Mesendoderm (in vitro differentiated cells): ENCODE data around the gene THADA.

Experiments
- DNase-seq: peaks from one replicate; pipeline ENCODE4 v3.0.0; 2013
- H2AK5ac ChIP-seq: 2 replicates; pipeline ENCODE4 v1.6.1; 2013; ENCODE audit warnings: low read length, inconsistent platforms
- H2BK120ac ChIP-seq: 2 replicates; pipeline ENCODE4 v1.6.1; 2013; ENCODE audit warnings: low read depth, mild to moderate bottlenecking, low read length, moderate library complexity, mixed read lengths
- H2BK15ac ChIP-seq: replicated peaks from 2 replicates; pipeline ENCODE4 v1.6.1; 2013; ENCODE audit warnings: low read depth, mild to moderate bottlenecking, moderate library complexity
- H2BK5ac ChIP-seq: 2 replicates; pipeline ENCODE4 v1.6.1; 2013; ENCODE audit warnings: low read length, inconsistent platforms
- H3K18ac ChIP-seq: 2 replicates; pipeline ENCODE4 v1.6.1; 2013; ENCODE audit warnings: mild to moderate bottlenecking, low read length, mixed read lengths
- H3K23ac ChIP-seq: one replicate; pipeline ENCODE4 v1.6.1; 2013; ENCODE audit warnings: low read length
- H3K27ac ChIP-seq: 2 replicates; pipeline ENCODE4 v1.5.1; 2013; ENCODE audit warnings: low read depth, mild to moderate bottlenecking, inconsistent platforms, low read length, moderate library complexity
- H3K27me3 ChIP-seq: 2 replicates; pipeline ENCODE4 v1.6.1; 2013; ENCODE audit warnings: low read length, control low read depth, mild to moderate bottlenecking, inconsistent platforms; ENCODE audit not compliant: insufficient read depth, poor library complexity
- H3K36me3 ChIP-seq: 2 replicates; pipeline ENCODE4 v1.6.1; 2013; ENCODE audit warnings: low read length, inconsistent platforms; ENCODE audit not compliant: control insufficient read depth, insufficient read depth
- H3K4ac ChIP-seq: one replicate; pipeline ENCODE4 v1.6.1; 2013; ENCODE audit warnings: low read depth, mild to moderate bottlenecking, low read length, moderate library complexity
- H3K4me1 ChIP-seq: 2 replicates; pipeline ENCODE4 v1.6.1; 2013; ENCODE audit warnings: low read depth, low read length, inconsistent platforms; ENCODE audit not compliant: control insufficient read depth
- H3K4me2 ChIP-seq: 2 replicates; pipeline ENCODE4 v1.6.1; 2013; ENCODE audit warnings: low read length
- H3K4me3 ChIP-seq: 2 replicates; pipeline ENCODE4 v1.5.1; 2013; ENCODE audit warnings: mild to moderate bottlenecking, low read length
- H3K56ac ChIP-seq: one replicate; pipeline ENCODE4 v1.6.1; 2013; ENCODE audit warnings: low read length
- H3K79me1 ChIP-seq: 2 replicates; pipeline ENCODE4 v1.6.1; 2013; ENCODE audit warnings: low read length, inconsistent platforms
- H3K79me2 ChIP-seq: 2 replicates; pipeline ENCODE4 v1.6.1; 2013; ENCODE audit warnings: mild to moderate bottlenecking, low read length; ENCODE audit not compliant: control insufficient read depth, insufficient read depth
- H3K9ac ChIP-seq: 2 replicates; pipeline ENCODE4 v1.6.1; 2013; ENCODE audit warnings: low read length, inconsistent platforms
- H4K5ac ChIP-seq: one replicate; pipeline ENCODE4 v1.6.1; 2013; ENCODE audit warnings: low read length
- H4K8ac ChIP-seq: one replicate; pipeline ENCODE4 v1.6.1; 2013; ENCODE audit warnings: low read depth, mild to moderate bottlenecking, control low read depth, low read length, moderate library complexity
- WGBS: extraction: QIAGEN DNeasy Blood & Tissue Kit; methylation state at CpG from one replicate; pipeline ENCODE4 v1.1.7; 2013; ENCODE audit warnings: low lambda C conversion rate, missing lambda C conversion rate; ENCODE audit not compliant: insufficient coverage; ENCODE audit errors: extremely low coverage; 5-methylcytosine and 5-hydroxymethylcytosine counted together

The THADA gene

DNA sequence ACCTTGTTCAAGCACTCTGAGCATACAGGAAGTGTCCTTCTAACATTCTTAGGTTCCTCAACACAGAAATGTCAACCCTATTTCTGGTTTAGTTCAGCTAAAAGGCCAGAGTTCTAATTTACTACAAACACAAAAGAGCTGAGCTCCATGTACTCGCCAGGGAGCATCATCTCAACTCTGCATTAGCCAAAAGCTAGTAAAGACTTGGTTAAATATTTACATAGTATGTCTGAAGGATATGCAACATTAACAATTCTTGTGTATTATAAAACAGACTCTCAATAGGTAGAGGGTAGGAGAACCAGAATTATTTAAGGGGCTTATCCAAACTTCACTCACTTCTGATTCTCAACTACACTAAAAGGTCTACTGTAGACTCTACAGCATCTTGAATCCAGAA lies 154.6 kb downstream of the THADA start:
- Histone ChIP-seq H3K4me2 (no peak overlapping the region), H3K27me3 (no peaks in the 10 kb centered on the region), H3K4me3 (no peak overlapping the region)

DNA sequence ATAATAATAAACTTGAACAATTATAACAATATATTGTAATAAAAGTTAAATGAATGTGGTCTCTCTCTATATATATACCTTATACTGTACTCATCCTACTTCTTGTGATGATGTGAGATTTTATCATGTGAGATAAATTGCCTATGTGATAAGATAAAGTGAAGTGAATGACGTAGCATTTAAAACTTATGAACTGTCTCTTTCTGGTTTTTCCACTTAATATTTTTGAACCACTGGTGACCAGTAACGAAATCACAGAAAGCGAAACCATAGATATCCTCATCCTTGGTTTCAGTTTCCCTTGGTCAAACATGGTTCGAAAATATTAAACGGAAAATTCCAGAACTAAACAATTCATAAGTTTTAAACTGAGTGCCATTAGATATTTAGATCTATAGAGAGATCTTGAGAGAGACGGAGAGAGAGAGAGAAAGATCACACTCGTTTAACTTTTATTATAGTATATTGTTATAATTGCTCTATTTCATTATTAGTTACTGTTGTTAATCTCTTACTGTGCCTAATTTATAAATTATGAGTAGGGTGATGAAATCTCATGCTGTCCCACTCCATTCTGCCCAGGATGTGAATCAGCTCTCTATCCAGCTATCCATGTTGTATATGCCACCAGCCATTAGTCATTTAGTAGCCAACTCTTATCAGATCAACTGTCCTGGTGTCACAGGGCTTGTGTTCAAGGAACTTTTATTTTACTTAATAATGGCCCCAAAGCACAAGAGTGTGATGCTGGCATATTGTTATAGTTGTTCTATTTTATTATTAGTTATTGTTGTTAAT lies 156.8 kb downstream of the THADA start:
- H3K18ac ChIP-seq = no peak overlapping the region
- H3K36me3 ChIP-seq = no peaks in the 10 kb centered on the region
- H3K79me1 ChIP-seq = no peaks in the 10 kb centered on the region
- no peak overlapping the region for H2AK5ac ChIP-seq
- no peak overlapping the region for H3K23ac ChIP-seq
- no peak overlapping the region for H3K4ac ChIP-seq
- WGBS = no CpG with 5 or more reads among the region's 7 CpGs
- H4K8ac ChIP-seq = no peak overlapping the region
- H2BK15ac ChIP-seq = no peak overlapping the region
- no peak overlapping the region for H3K4me2 ChIP-seq
- H2BK5ac ChIP-seq = no peak overlapping the region
- no peaks in the 10 kb centered on the region for H3K27me3 ChIP-seq
- H2BK120ac ChIP-seq = no peak overlapping the region
- peaks cover 7% of the 10 kb centered on the region for H3K4me1 ChIP-seq
- no peak overlapping the region for H3K27ac ChIP-seq
- no peak overlapping the region for H3K9ac ChIP-seq
- H3K4me3 ChIP-seq = no peak overlapping the region
- H4K5ac ChIP-seq = no peak overlapping the region
- no peak overlapping the region for H3K56ac ChIP-seq
- no peak for DNase-seq
- H3K79me2 ChIP-seq = no peaks in the 10 kb centered on the region

More for the DNA sequence above, 154.6 kb downstream of the THADA start:
- Histone ChIP-seq H3K79me1 (no peaks in the 10 kb centered on the region), H3K23ac (no peak overlapping the region), H3K4ac (no peak overlapping the region), H3K18ac (no peak overlapping the region), H2AK5ac (no peak overlapping the region), H3K4me1 (peaks cover 11% of the 10 kb centered on the region), H2BK120ac (no peak overlapping the region), H3K36me3 (no peaks in the 10 kb centered on the region), H3K79me2 (no peaks in the 10 kb centered on the region), H4K5ac (no peak overlapping the region), H3K9ac (no peak overlapping the region), H4K8ac (no peak overlapping the region), H3K27ac (no peak overlapping the region), H3K56ac (no peak overlapping the region), H2BK15ac (no peak overlapping the region), H2BK5ac (no peak overlapping the region)
- no peak for DNase-seq
- WGBS = no CpG with 5 or more reads among the region's 1 CpG

DNA sequence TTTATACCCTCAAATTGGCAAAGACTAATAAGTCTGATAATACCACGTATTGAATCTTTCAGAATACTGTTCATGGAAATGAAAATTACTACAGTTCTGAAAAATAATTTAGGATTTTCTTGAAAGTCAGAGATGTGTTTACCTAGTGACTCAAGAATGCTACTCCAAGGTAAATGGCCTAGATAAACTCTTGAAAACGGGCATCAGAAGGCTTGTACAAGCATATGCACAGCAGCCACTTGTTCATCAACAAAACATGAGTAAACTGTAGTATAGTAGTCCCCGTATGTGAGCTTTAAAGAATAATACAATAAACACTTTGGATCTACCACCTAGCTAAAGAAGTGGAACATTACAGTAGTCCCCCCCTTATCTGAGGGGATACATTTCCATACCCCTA lies 157.5 kb downstream of the THADA start:
- Histone ChIP-seq H3K56ac (no peak overlapping the region), H3K79me1 (no peaks in the 10 kb centered on the region), H3K79me2 (no peaks in the 10 kb centered on the region), H3K27me3 (no peaks in the 10 kb centered on the region), H2BK15ac (no peak overlapping the region), H2BK120ac (no peak overlapping the region), H3K4me1 (peaks cover 4% of the 10 kb centered on the region), H2AK5ac (no peak overlapping the region), H3K4me3 (no peak overlapping the region), H3K18ac (no peak overlapping the region), H3K4ac (no peak overlapping the region), H3K9ac (no peak overlapping the region), H4K5ac (no peak overlapping the region), H3K27ac (no peak overlapping the region), H3K4me2 (no peak overlapping the region), H2BK5ac (no peak overlapping the region), H3K23ac (no peak overlapping the region), H3K36me3 (no peaks in the 10 kb centered on the region), H4K8ac (no peak overlapping the region)
- no CpG with 5 or more reads among the region's 3 CpGs for WGBS
- DNase-seq = no peak

DNA sequence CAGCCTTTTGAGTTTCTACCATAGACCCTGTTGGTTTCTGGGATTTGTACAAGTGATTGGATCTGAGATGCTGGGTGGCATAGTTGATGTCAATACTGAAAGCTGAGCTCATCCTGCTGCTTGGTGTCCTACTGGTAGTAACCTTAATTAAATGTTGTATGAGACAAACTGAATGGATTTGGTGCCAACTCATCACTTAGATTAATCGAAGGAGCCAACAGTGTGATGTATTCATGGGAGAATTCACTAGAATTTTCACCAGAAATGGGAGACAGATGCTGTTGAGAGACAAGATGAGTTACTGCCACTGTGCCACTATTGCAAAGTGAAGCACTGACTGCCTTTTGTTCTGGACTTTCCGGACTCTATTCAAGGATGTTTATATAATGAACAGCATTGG lies 158.5 kb downstream of the THADA start:
- no peak overlapping the region for H3K4ac ChIP-seq
- no peak overlapping the region for H2BK5ac ChIP-seq
- no peak overlapping the region for H2AK5ac ChIP-seq
- no peak overlapping the region for H3K56ac ChIP-seq
- H3K4me1 ChIP-seq = no peaks in the 10 kb centered on the region
- H3K18ac ChIP-seq = no peak overlapping the region
- no peak overlapping the region for H2BK15ac ChIP-seq
- no peaks in the 10 kb centered on the region for H3K79me2 ChIP-seq
- WGBS = no CpG with 5 or more reads among the region's 2 CpGs
- no peak overlapping the region for H4K8ac ChIP-seq
- H3K4me3 ChIP-seq = no peak overlapping the region
- no peaks in the 10 kb centered on the region for H3K27me3 ChIP-seq
- no peak overlapping the region for H3K23ac ChIP-seq
- H3K4me2 ChIP-seq = no peak overlapping the region
- H3K36me3 ChIP-seq = no peaks in the 10 kb centered on the region
- no peak overlapping the region for H4K5ac ChIP-seq
- H2BK120ac ChIP-seq = no peak overlapping the region
- H3K27ac ChIP-seq = no peak overlapping the region
- no peaks in the 10 kb centered on the region for H3K79me1 ChIP-seq
- H3K9ac ChIP-seq = no peak overlapping the region
- DNase-seq = no peak

DNA sequence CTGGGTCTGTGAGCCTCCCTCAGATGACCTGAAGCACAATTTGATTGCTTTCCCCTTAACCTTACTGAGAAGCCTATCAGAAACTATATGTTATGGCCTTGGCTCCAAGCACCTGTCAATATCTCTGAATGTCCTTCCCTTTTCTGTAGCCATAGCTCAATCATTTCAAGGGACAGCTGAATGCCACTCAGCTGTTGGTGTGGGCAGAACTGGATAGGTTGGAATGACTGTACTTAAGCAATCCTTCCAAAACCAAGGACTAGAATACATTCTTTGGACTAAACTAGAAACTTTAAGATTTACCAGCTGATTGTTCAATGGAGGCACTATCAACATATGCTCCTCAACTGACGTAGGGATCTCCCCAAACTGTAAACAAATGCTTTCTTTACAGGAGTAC lies 159.4 kb downstream of the THADA start:
- H2BK120ac ChIP-seq = no peak overlapping the region
- H3K23ac ChIP-seq = no peak overlapping the region
- WGBS = no CpG with 5 or more reads among the region's 1 CpG
- no peak overlapping the region for H3K4ac ChIP-seq
- no peak overlapping the region for H3K56ac ChIP-seq
- no peaks in the 10 kb centered on the region for H3K79me2 ChIP-seq
- H4K5ac ChIP-seq = no peak overlapping the region
- no peak overlapping the region for H2BK15ac ChIP-seq
- no peaks in the 10 kb centered on the region for H3K27me3 ChIP-seq
- H3K4me1 ChIP-seq = no peaks in the 10 kb centered on the region
- H2AK5ac ChIP-seq = no peak overlapping the region
- H3K36me3 ChIP-seq = no peaks in the 10 kb centered on the region
- H3K4me2 ChIP-seq = no peak overlapping the region
- H2BK5ac ChIP-seq = no peak overlapping the region
- no peak overlapping the region for H3K18ac ChIP-seq
- no peak overlapping the region for H3K27ac ChIP-seq
- H3K9ac ChIP-seq = no peak overlapping the region
- DNase-seq = no peak
- H3K4me3 ChIP-seq = no peak overlapping the region
- H4K8ac ChIP-seq = no peak overlapping the region
- H3K79me1 ChIP-seq = no peaks in the 10 kb centered on the region

DNA sequence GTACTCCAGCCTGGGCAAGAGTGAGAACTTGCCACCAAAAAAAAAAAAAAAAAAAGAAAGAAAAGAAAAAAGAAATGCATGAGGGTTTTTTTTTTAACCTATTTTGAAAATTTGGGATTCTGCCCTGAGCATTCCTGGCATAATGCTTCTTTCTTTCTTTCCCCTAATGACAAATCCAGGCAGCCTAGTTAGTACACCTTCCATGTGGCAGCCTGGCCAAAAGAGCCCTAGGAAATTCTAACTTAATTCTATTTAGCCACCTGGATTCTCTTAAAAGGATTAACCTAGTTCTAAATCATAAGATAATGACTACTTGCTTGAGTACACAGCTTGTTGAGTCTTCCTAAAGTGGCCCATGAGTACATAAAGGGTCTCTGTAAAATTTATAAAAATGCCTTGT lies 160.1 kb downstream of the THADA start:
- no peak overlapping the region for H3K23ac ChIP-seq
- H3K4me1 ChIP-seq = no peaks in the 10 kb centered on the region
- no peak overlapping the region for H3K9ac ChIP-seq
- no peak overlapping the region for H3K27ac ChIP-seq
- H3K18ac ChIP-seq = no peak overlapping the region
- H3K4me2 ChIP-seq = no peak overlapping the region
- no peak overlapping the region for H2BK15ac ChIP-seq
- no peak overlapping the region for H2BK120ac ChIP-seq
- no peak overlapping the region for H3K4ac ChIP-seq
- H3K27me3 ChIP-seq = no peaks in the 10 kb centered on the region
- H3K56ac ChIP-seq = no peak overlapping the region
- no peak overlapping the region for H2BK5ac ChIP-seq
- no peak overlapping the region for H2AK5ac ChIP-seq
- H3K79me1 ChIP-seq = no peaks in the 10 kb centered on the region
- no peak overlapping the region for H4K5ac ChIP-seq
- no peak overlapping the region for H4K8ac ChIP-seq
- DNase-seq = no peak
- H3K36me3 ChIP-seq = no peaks in the 10 kb centered on the region
- H3K4me3 ChIP-seq = no peak overlapping the region
- H3K79me2 ChIP-seq = no peaks in the 10 kb centered on the region
